GM12878 (cell line): Measurements from ENCODE around the gene PIK3R2. TPM values are rescaled to one million over a fixed set of nuclear protein-coding genes. Genes with fewer than 3 reads are reported as not detected.
A peak's percentile ranks its signal among the peaks of the same experiment; 100 is the strongest.

Experiments used
- ATAC-seq: fragments of 200-7000 bp; cut with Tn5 transposase; 3 replicates; pipeline ENCODE4 v1.9.1; 2020; ENCODE audit warnings: mild to moderate bottlenecking, moderate library complexity
- BruUV-seq: library from RNA; stranded (reverse); fragments of 400-500 nt; replicated peaks from 2 replicates; lab custom pipeline; 2021; lab: Mats Ljungman, UMichigan
- CTCF ChIA-PET: fragments of 300-600 bp; sonication (Branson Sonifier 250); formaldehyde crosslinking; extraction: SDS; loops from one replicate; lab custom pipeline; 2021; ENCODE audit warnings: inconsistent platforms; lab: Yijun Ruan, JAX
- POLR2A ChIA-PET: fragments of 350-600 bp; formaldehyde crosslinking; extraction: SDS; loops from one replicate; lab custom pipeline; 2021; ENCODE audit warnings: inconsistent platforms; lab: Charles Lee
- RAD21 ChIA-PET: fragments of 300-600 bp; sonication (Branson Sonifier 250); formaldehyde crosslinking; loops from one replicate; lab custom pipeline; 2023; ENCODE audit warnings: antibody characterized with exemption; ENCODE audit not compliant: unreplicated experiment; lab: Charles Lee
- SMC1A ChIA-PET: fragments of 300-600 bp; sonication (Branson Sonifier 250); formaldehyde crosslinking; loops from one replicate; lab custom pipeline; 2023; ENCODE audit not compliant: unreplicated experiment, uncharacterized antibody; lab: Charles Lee
- DNase-seq: peaks from one replicate; pipeline ENCODE4 v3.0.0-alpha.2; 2011; ENCODE audit warnings: low read depth, low spot score
- FAIRE-seq: peaks from 3 replicates; lab custom pipeline; 2011; peaks lifted over from hg19 to GRCh38; lab: Jason Lieb, UNC
- H2AFZ ChIP-seq: 2 replicates; pipeline ENCODE4 v1.6.0; 2011; ENCODE audit warnings: low read depth, low read length, control low read depth; ENCODE audit not compliant: control insufficient read depth
- H3K27ac ChIP-seq: 2 replicates; pipeline ENCODE4 v1.5.1; 2011; ENCODE audit warnings: control low read depth; ENCODE audit not compliant: control insufficient read depth, insufficient read depth
- H3K27me3 ChIP-seq, 2 experiments: replicated peaks in 1 of 2; 2 replicates each; pipeline versions ENCODE4 v1.6.0 to v1.6.1; 2011; ENCODE audit warnings: low read length in 1 of 2; ENCODE audit not compliant: control insufficient read depth in 2 of 2, insufficient read depth in 2 of 2
- H3K36me3 ChIP-seq, 2 experiments: 2 replicates each; pipeline ENCODE4 v1.5.1; 2011; ENCODE audit warnings: low read length in 1 of 2; ENCODE audit not compliant: control insufficient read depth in 2 of 2, insufficient read depth in 2 of 2
- H3K4me1 ChIP-seq: 2 replicates; pipeline ENCODE4 v1.6.1; 2011; ENCODE audit warnings: mild to moderate bottlenecking, low read length, moderate library complexity, mixed read lengths; ENCODE audit not compliant: control insufficient read depth, insufficient read depth
- H3K4me2 ChIP-seq: 2 replicates; pipeline ENCODE4 v1.6.0; 2011; ENCODE audit warnings: control low read depth; ENCODE audit not compliant: control insufficient read depth, insufficient read depth
- H3K4me3 ChIP-seq: fragments of 200-600 bp; sonication (generic); 2 replicates; pipeline ENCODE4 v1.5.1; 2016
- H3K79me2 ChIP-seq: 2 replicates; pipeline ENCODE4 v1.6.0; 2011; ENCODE audit warnings: low read length; ENCODE audit not compliant: control insufficient read depth, insufficient read depth
- H3K9ac ChIP-seq: 2 replicates; pipeline ENCODE4 v1.8.0; 2011; ENCODE audit warnings: low read length, control low read depth, mixed read lengths; ENCODE audit not compliant: control insufficient read depth, insufficient read depth
- H3K9me3 ChIP-seq: replicated peaks from 3 replicates; pipeline ENCODE4 v1.5.1; 2011; ENCODE audit warnings: mild to moderate bottlenecking, low read length; ENCODE audit not compliant: control insufficient read depth, insufficient read depth
- H4K20me1 ChIP-seq: 2 replicates; pipeline ENCODE4 v1.6.0; 2011; ENCODE audit not compliant: control insufficient read depth, insufficient read depth
- CUX1 ChIP-seq: IDR thresholded peaks from 2 replicates; pipeline ENCODE4 v1.6.1; 2012; ENCODE audit warnings: improper control_type of control experiment, low read depth, low read length; ENCODE audit not compliant: insufficient replicate concordance
- E2F8 ChIP-seq: fragments of 450-650 bp; IDR thresholded peaks from 2 replicates; pipeline ENCODE4 v1.6.1; 2018; ENCODE audit warnings: mild to moderate bottlenecking, low read depth, moderate library complexity; ENCODE audit not compliant: partially characterized antibody
- EED ChIP-seq: sonication (generic); IDR thresholded peaks from 2 replicates; pipeline ENCODE4 v1.6.1; 2016; ENCODE audit warnings: antibody characterized with exemption, low read depth
- ESRRA ChIP-seq: IDR thresholded peaks from 2 replicates; pipeline ENCODE4 v1.6.1; 2012; ENCODE audit warnings: mild to moderate bottlenecking, low read length, improper control_type of control experiment
- FOXK2 ChIP-seq: fragments of 450-650 bp; IDR thresholded peaks from 2 replicates; pipeline ENCODE4 v1.6.1; 2017; ENCODE audit warnings: mild to moderate bottlenecking, moderate library complexity
- GABPA ChIP-seq: IDR thresholded peaks from 2 replicates; pipeline ENCODE4 v1.6.1; 2014; ENCODE audit warnings: antibody characterized with exemption, low read depth, mild to moderate bottlenecking, inconsistent platforms
- GATAD2B ChIP-seq: fragments of 450-650 bp; conservative IDR thresholded peaks from 2 replicates; pipeline ENCODE4 v1.6.1; 2017; ENCODE audit warnings: low read depth, mild to moderate bottlenecking, moderate library complexity
- HSF1 ChIP-seq: fragments of 150-350 bp; IDR thresholded peaks from 2 replicates; pipeline ENCODE4 v1.6.1; 2014; ENCODE audit warnings: mild to moderate bottlenecking, low read depth, low read length
- IKZF2 ChIP-seq, 2 experiments: fragments of 450-650 bp; IDR thresholded peaks; 2 replicates each; pipeline ENCODE4 v1.6.1; 2017; ENCODE audit warnings: mild to moderate bottlenecking in 2 of 2, moderate library complexity in 2 of 2
- IRF3 ChIP-seq: fragments of 450-650 bp; IDR thresholded peaks from 2 replicates; pipeline ENCODE4 v1.6.1; 2014; ENCODE audit warnings: mild to moderate bottlenecking
- JUND ChIP-seq: IDR thresholded peaks from 2 replicates; pipeline ENCODE4 v1.6.1; 2012; ENCODE audit warnings: low read depth, mild to moderate bottlenecking, low read length, improper control_type of control experiment, moderate library complexity
- LARP7 ChIP-seq: fragments of 450-650 bp; IDR thresholded peaks from 2 replicates; pipeline ENCODE4 v1.6.1; 2017; ENCODE audit warnings: mild to moderate bottlenecking
- NFYA ChIP-seq: IDR thresholded peaks from 2 replicates; pipeline ENCODE4 v1.6.1; 2011; ENCODE audit warnings: low read depth, mild to moderate bottlenecking, low read length, improper control_type of control experiment, borderline replicate concordance
- NR2F1 ChIP-seq: fragments of 450-650 bp; conservative IDR thresholded peaks from 2 replicates; pipeline ENCODE4 v1.6.1; 2017; ENCODE audit warnings: mild to moderate bottlenecking
- RAD21 ChIP-seq: IDR thresholded peaks from 2 replicates; pipeline ENCODE4 v1.6.1; 2011; ENCODE audit warnings: mild to moderate bottlenecking, low read depth, low read length, moderate library complexity; ENCODE audit not compliant: insufficient read depth
- WGBS: methylation state at CpG from one replicate; pipeline ENCODE4 v1.1.6; 2016; ENCODE audit warnings: low lambda C conversion rate; ENCODE audit not compliant: insufficient replicate concordance, insufficient coverage; ENCODE audit errors: missing lambda C conversion rate; 5-methylcytosine and 5-hydroxymethylcytosine counted together
- in situ Hi-C: fragments of 300-500 bp; cut with MboI; formaldehyde crosslinking; loops from 9 replicates; pipeline ENCODE4 v1.14.3; 2018; ENCODE audit warnings: mixed read lengths
- intact Hi-C: fragments of 100-400 bp; cut with micrococcal nuclease; formaldehyde crosslinking; loops from one replicate; pipeline ENCODE4 v1.14.2; 2022; ENCODE audit not compliant: unreplicated experiment
- polyA plus RNA-seq, 11 experiments: library from polyadenylated mRNA; depleted of rRNA in 4 of 11; unstranded in 6 of 11; stranded (reverse) in 5 of 11; fragments of >200 nt; fragmentation: Nextera tagmentation in 4 of 11; fragmentation: Illumina TruSeq in 1 of 11; extraction: Ambion mirVana in 4 of 11; extraction: Trizol in 1 of 11; gene quantifications; 1 replicate in 1 of 11; 2 replicates in 10 of 11; pipeline versions ENCODE4 v1.2.1 to v1.2.3, GENCODE V29; 2011 to 2016; ENCODE audit warnings: inconsistent platforms in 2 of 11, missing spikeins in 2 of 11, low read depth in 1 of 11
- total RNA-seq, 4 experiments: library from RNA; depleted of rRNA in 3 of 4; stranded (reverse); fragments of >200 nt in 3 of 4; fragmentation: Illumina TruSeq in 1 of 4; extraction: Trizol in 1 of 4; gene quantifications; 2 replicates each; pipeline versions ENCODE4 v1.2.1 to v1.2.3, GENCODE V29; 2013 to 2021

PIK3R2 gene
- total and polyA plus RNA-seq, 10 of the 15 experiments (the other 5 are each of a cell fraction or from before 2014, with no cell fraction given), result 0.26 to 22.6 (median 2.5) TPM

GRCh38 chr19:18161636-18162002, 8.7 kb downstream of the PIK3R2 start:
- ATAC-seq (no peak), FAIRE-seq (no peak), DNase-seq (no peak)
- no peaks in the 10 kb centered on the region for H4K20me1 ChIP-seq
- no peaks in the 10 kb centered on the region for H3K27me3 ChIP-seq
- H3K9me3 ChIP-seq, result no peaks in the 10 kb centered on the region
- intact Hi-C loops, result no loop called here
- no peaks in the 10 kb centered on the region for H3K79me2 ChIP-seq
- H3K27ac ChIP-seq, result no peak overlapping the region
- H2AFZ ChIP-seq, result no peak overlapping the region; the same call in 1 of the 2 replicates
- no peak overlapping the region for H3K9ac ChIP-seq
- 0 out of 2 replicates have a peak, but pooled peaks cover 5% of the 10 kb centered on the region for H3K4me1 ChIP-seq
- ChIA-PET RAD21 (interaction anchor here (0.6 to 1.2 kb wide), 2 partner anchors 44 to 510 kb away, joined by 3 read pairs; no protein-coding TSS in a partner anchor), POLR2A (no interaction called here), SMC1A (no interaction called here), CTCF (interaction anchor here (2.5 to 3.2 kb wide), 2 partner anchors 49 to 91 kb away, joined by 11 to 22 read pairs; no protein-coding TSS in a partner anchor)
- no peak overlapping the region for H3K4me3 ChIP-seq
- H3K36me3 ChIP-seq, result peaks cover 7% of the 10 kb centered on the region in 2 experiments; a peak in 3 of 4 replicates
- BruUV-seq, result no TSS peak
- 0 out of 2 replicates have a peak overlapping the region, but pooled peaks have one; percentile 30 for H3K4me2 ChIP-seq
- 64% methylated on average over 19 of the region's 19 CpGs for WGBS
- in situ Hi-C loops, result no loop called here
- TF ChIP-seq JUND, result no peak
- TF ChIP-seq HSF1, result no peak
- TF ChIP-seq NFYA, result no peak
- no peak for TF ChIP-seq IRF3
- no peak for TF ChIP-seq GATAD2B
- TF ChIP-seq GABPA, result no peak
- TF ChIP-seq ESRRA, result no peak
- TF ChIP-seq EED, result no peak
- TF ChIP-seq RAD21, result no peak
- TF ChIP-seq FOXK2, result no peak
- TF ChIP-seq IKZF2 (IDR thresholded peaks at IDR 0.05), result no peak
- no peak for TF ChIP-seq LARP7
- no peak for TF ChIP-seq E2F8
- no peak for TF ChIP-seq CUX1
- TF ChIP-seq NR2F1, result no peak
